GM12878 (cell line): ENCODE data around the gene CTNNBL1. TPM values are rescaled to one million over a fixed set of nuclear protein-coding genes. Genes with fewer than 3 reads are reported as not detected.

ENCODE experiments used
- ATAC-seq: fragments of 200-7000 bp; cut with Tn5 transposase; 3 replicates; pipeline ENCODE4 v1.9.1; 2020; ENCODE audit warnings: mild to moderate bottlenecking, moderate library complexity
- BruUV-seq: library from RNA; stranded (reverse); fragments of 400-500 nt; replicated peaks from 2 replicates; lab custom pipeline; 2021; lab: Mats Ljungman, UMichigan
- CTCF ChIA-PET: fragments of 300-600 bp; sonication (Branson Sonifier 250); formaldehyde crosslinking; extraction: SDS; loops from one replicate; lab custom pipeline; 2021; ENCODE audit warnings: inconsistent platforms; lab: Yijun Ruan, JAX
- POLR2A ChIA-PET: fragments of 350-600 bp; formaldehyde crosslinking; extraction: SDS; loops from one replicate; lab custom pipeline; 2021; ENCODE audit warnings: inconsistent platforms; lab: Charles Lee
- RAD21 ChIA-PET: fragments of 300-600 bp; sonication (Branson Sonifier 250); formaldehyde crosslinking; loops from one replicate; lab custom pipeline; 2023; ENCODE audit warnings: antibody characterized with exemption; ENCODE audit not compliant: unreplicated experiment; lab: Charles Lee
- SMC1A ChIA-PET: fragments of 300-600 bp; sonication (Branson Sonifier 250); formaldehyde crosslinking; loops from one replicate; lab custom pipeline; 2023; ENCODE audit not compliant: unreplicated experiment, uncharacterized antibody; lab: Charles Lee
- DNase-seq: peaks from one replicate; pipeline ENCODE4 v3.0.0-alpha.2; 2011; ENCODE audit warnings: low read depth, low spot score
- FAIRE-seq: peaks from 3 replicates; lab custom pipeline; 2011; peaks lifted over from hg19 to GRCh38; lab: Jason Lieb, UNC
- H2AFZ ChIP-seq: 2 replicates; pipeline ENCODE4 v1.6.0; 2011; ENCODE audit warnings: low read depth, low read length, control low read depth; ENCODE audit not compliant: control insufficient read depth
- H3K27ac ChIP-seq: 2 replicates; pipeline ENCODE4 v1.5.1; 2011; ENCODE audit warnings: control low read depth; ENCODE audit not compliant: control insufficient read depth, insufficient read depth
- H3K27me3 ChIP-seq, 2 experiments: replicated peaks in 1 of 2; 2 replicates each; pipeline versions ENCODE4 v1.6.0 to v1.6.1; 2011; ENCODE audit warnings: low read length in 1 of 2; ENCODE audit not compliant: control insufficient read depth in 2 of 2, insufficient read depth in 2 of 2
- H3K36me3 ChIP-seq, 2 experiments: 2 replicates each; pipeline ENCODE4 v1.5.1; 2011; ENCODE audit warnings: low read length in 1 of 2; ENCODE audit not compliant: control insufficient read depth in 2 of 2, insufficient read depth in 2 of 2
- H3K4me1 ChIP-seq: 2 replicates; pipeline ENCODE4 v1.6.1; 2011; ENCODE audit warnings: mild to moderate bottlenecking, low read length, moderate library complexity, mixed read lengths; ENCODE audit not compliant: control insufficient read depth, insufficient read depth
- H3K4me2 ChIP-seq: 2 replicates; pipeline ENCODE4 v1.6.0; 2011; ENCODE audit warnings: control low read depth; ENCODE audit not compliant: control insufficient read depth, insufficient read depth
- H3K4me3 ChIP-seq: fragments of 200-600 bp; sonication (generic); 2 replicates; pipeline ENCODE4 v1.5.1; 2016
- H3K79me2 ChIP-seq: 2 replicates; pipeline ENCODE4 v1.6.0; 2011; ENCODE audit warnings: low read length; ENCODE audit not compliant: control insufficient read depth, insufficient read depth
- H3K9ac ChIP-seq: 2 replicates; pipeline ENCODE4 v1.8.0; 2011; ENCODE audit warnings: low read length, control low read depth, mixed read lengths; ENCODE audit not compliant: control insufficient read depth, insufficient read depth
- H3K9me3 ChIP-seq: replicated peaks from 3 replicates; pipeline ENCODE4 v1.5.1; 2011; ENCODE audit warnings: mild to moderate bottlenecking, low read length; ENCODE audit not compliant: control insufficient read depth, insufficient read depth
- H4K20me1 ChIP-seq: 2 replicates; pipeline ENCODE4 v1.6.0; 2011; ENCODE audit not compliant: control insufficient read depth, insufficient read depth
- CEBPB ChIP-seq, 2 experiments: fragments of 150-350 bp in 1 of 2; IDR thresholded peaks; 2 replicates each; pipeline ENCODE4 v1.6.1; 2012 to 2014; ENCODE audit warnings: low read depth in 2 of 2, low read length in 2 of 2, borderline replicate concordance in 1 of 2, inconsistent platforms in 1 of 2
- E2F8 ChIP-seq: fragments of 450-650 bp; IDR thresholded peaks from 2 replicates; pipeline ENCODE4 v1.6.1; 2018; ENCODE audit warnings: mild to moderate bottlenecking, low read depth, moderate library complexity; ENCODE audit not compliant: partially characterized antibody
- GABPA ChIP-seq: IDR thresholded peaks from 2 replicates; pipeline ENCODE4 v1.6.1; 2014; ENCODE audit warnings: antibody characterized with exemption, low read depth, mild to moderate bottlenecking, inconsistent platforms
- HDAC2 ChIP-seq: fragments of 200-600 bp; sonication (generic); IDR thresholded peaks from 2 replicates; pipeline ENCODE4 v1.6.1; 2017
- MEF2A ChIP-seq: IDR thresholded peaks from 2 replicates; pipeline ENCODE4 v1.6.1; 2011; ENCODE audit warnings: low read depth, mild to moderate bottlenecking, low read length, moderate library complexity; ENCODE audit not compliant: insufficient read depth
- MLLT1 ChIP-seq: fragments of 450-650 bp; IDR thresholded peaks from 2 replicates; pipeline ENCODE4 v1.6.1; 2016; ENCODE audit warnings: mild to moderate bottlenecking
- PAX5 ChIP-seq: IDR thresholded peaks from 2 replicates; pipeline ENCODE4 v1.6.1; 2011; ENCODE audit warnings: low read depth, low read length, borderline replicate concordance
- PKNOX1 ChIP-seq: fragments of 450-650 bp; IDR thresholded peaks from 2 replicates; pipeline ENCODE4 v1.6.1; 2016; ENCODE audit warnings: mild to moderate bottlenecking
- RBBP5 ChIP-seq: fragments of 200-600 bp; sonication (generic); conservative IDR thresholded peaks from 2 replicates; pipeline ENCODE4 v1.6.1; 2016
- ZBTB33 ChIP-seq: fragments of 450-650 bp; IDR thresholded peaks from 2 replicates; pipeline ENCODE4 v1.6.1; 2017; ENCODE audit warnings: mild to moderate bottlenecking
- WGBS: methylation state at CpG from one replicate; pipeline ENCODE4 v1.1.6; 2016; ENCODE audit warnings: low lambda C conversion rate; ENCODE audit not compliant: insufficient replicate concordance, insufficient coverage; ENCODE audit errors: missing lambda C conversion rate; 5-methylcytosine and 5-hydroxymethylcytosine counted together
- in situ Hi-C: fragments of 300-500 bp; cut with MboI; formaldehyde crosslinking; loops from 9 replicates; pipeline ENCODE4 v1.14.3; 2018; ENCODE audit warnings: mixed read lengths
- intact Hi-C: fragments of 100-400 bp; cut with micrococcal nuclease; formaldehyde crosslinking; loops from one replicate; pipeline ENCODE4 v1.14.2; 2022; ENCODE audit not compliant: unreplicated experiment
- polyA plus RNA-seq, 11 experiments: library from polyadenylated mRNA; depleted of rRNA in 4 of 11; unstranded in 6 of 11; stranded (reverse) in 5 of 11; fragments of >200 nt; fragmentation: Nextera tagmentation in 4 of 11; fragmentation: Illumina TruSeq in 1 of 11; extraction: Ambion mirVana in 4 of 11; extraction: Trizol in 1 of 11; gene quantifications; 1 replicate in 1 of 11; 2 replicates in 10 of 11; pipeline versions ENCODE4 v1.2.1 to v1.2.3, GENCODE V29; 2011 to 2016; ENCODE audit warnings: inconsistent platforms in 2 of 11, missing spikeins in 2 of 11, low read depth in 1 of 11
- total RNA-seq, 4 experiments: library from RNA; depleted of rRNA in 3 of 4; stranded (reverse); fragments of >200 nt in 3 of 4; fragmentation: Illumina TruSeq in 1 of 4; extraction: Trizol in 1 of 4; gene quantifications; 2 replicates each; pipeline versions ENCODE4 v1.2.1 to v1.2.3, GENCODE V29; 2013 to 2021

The CTNNBL1 gene
- total and polyA plus RNA-seq, 10 of the 15 experiments (the other 5 are each of a cell fraction or from before 2014, with no cell fraction given) = 43.1 to 102 (median 67.8) TPM

- no TSS peak for BruUV-seq
- Histone ChIP-seq H3K79me2 (no peaks in the 10 kb centered on the region), H3K36me3 (no peaks in the 10 kb centered on the region), H3K4me1 (peaks cover 3% of the 10 kb centered on the region; the same call in 1 of the 2 replicates), H3K9me3 (no peaks in the 10 kb centered on the region), H3K4me3 (no peak overlapping the region), H3K9ac (no peak overlapping the region), H2AFZ (no peak overlapping the region), H3K27me3 (no peaks in the 10 kb centered on the region), H3K4me2 (no peak overlapping the region; the same call in 1 of the 2 replicates)
- ChIA-PET CTCF (no interaction called here), POLR2A (no interaction called here)
- 3% methylated on average over 5 of the region's 5 CpGs for WGBS
- peak; percentile 47; the same call in 2 of the 3 replicates for ATAC-seq
- intact Hi-C loops (no loop called here), in situ Hi-C loops (no loop called here)
- TF ChIP-seq PAX5 (no peak), PKNOX1 (no peak), ZBTB33 (no peak), MEF2A (no peak), CEBPB (IDR thresholded peaks at IDR 0.05; ENCODE audit: borderline replicate concordance in 1 of 2, low read depth in 2 of 2, low read length in 2 of 2) (no peak), GABPA (no peak), RBBP5 (no peak), E2F8 (no peak), MLLT1 (no peak), HDAC2 (no peak)
- TF ChIP-seq, all 136 proteins: peak for 0
- H4K20me1 ChIP-seq = no peaks in the 10 kb centered on the region
- H3K27ac ChIP-seq = no peak overlapping the region
- RAD21 ChIA-PET = interaction anchor here (1.1 to 1.5 kb wide), 2 partner anchors 101 to 331 kb away, joined by 3 read pairs; no protein-coding TSS in a partner anchor
- FAIRE-seq (peak; percentile 49), DNase-seq (peak; percentile 26)
- SMC1A ChIA-PET = interaction anchor here (1.0 kb wide), 1 partner anchor 27 kb away, joined by 3 read pairs; no protein-coding TSS in a partner anchor
Measured at GRCh38 chr20:37890108-37890507, 196.3 kb downstream of the CTNNBL1 start.
